ENCODE measurements around the gene EIF2A. TPM values are rescaled to one million over a fixed set of nuclear protein-coding genes. Genes with fewer than 3 reads are reported as not detected.

Gene EIF2A
- total and polyA plus RNA-seq, 2 of the 13 experiments (the other 11 are each of a cell fraction or from before 2014, with no cell fraction given) = 124 to 139 TPM

DNA sequence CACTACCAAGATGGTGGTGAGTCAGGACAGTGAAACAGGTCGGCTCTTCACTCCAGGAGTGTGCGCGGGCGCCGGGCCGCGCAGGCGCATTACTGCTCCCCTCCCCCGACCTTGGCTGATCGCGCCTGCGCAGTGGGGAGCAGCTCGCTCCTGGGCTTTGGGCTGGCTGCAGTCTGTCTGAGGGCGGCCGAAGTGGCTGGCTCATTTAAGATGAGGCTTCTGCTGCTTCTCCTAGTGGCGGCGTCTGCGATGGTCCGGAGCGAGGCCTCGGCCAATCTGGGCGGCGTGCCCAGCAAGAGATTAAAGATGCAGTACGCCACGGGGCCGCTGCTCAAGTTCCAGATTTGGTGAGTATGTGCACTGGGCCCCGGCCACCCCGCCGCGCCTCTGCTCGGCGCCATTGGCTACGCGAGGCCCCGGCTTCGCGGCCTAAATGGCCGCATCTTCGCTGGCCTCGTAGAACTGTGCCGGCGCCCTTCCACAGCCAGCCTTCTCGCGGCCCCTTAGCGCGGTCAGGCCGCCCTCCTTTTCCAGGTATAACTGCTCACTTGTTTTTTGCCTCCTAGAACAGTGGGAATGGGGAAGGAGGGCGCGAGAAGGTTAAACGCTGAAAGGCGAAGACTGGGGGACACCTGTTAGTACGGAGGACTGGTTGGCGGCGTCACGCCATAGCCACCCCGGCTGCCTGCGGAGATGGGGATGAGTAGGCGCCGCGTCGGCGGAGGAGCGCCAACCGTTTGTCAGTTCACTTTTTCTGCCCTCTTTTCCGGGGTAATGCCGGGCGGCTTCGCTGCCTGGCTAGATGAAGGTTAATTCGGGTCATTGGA lies 56.8 kb downstream of the EIF2A start, which contains the start of gene SELENOT (continued):
- peak; percentile 75 for TF ChIP-seq ISL2 (CRISPR knock-in tag; IDR thresholded peaks at IDR 0.05)
- TF ChIP-seq, protein P1, sequence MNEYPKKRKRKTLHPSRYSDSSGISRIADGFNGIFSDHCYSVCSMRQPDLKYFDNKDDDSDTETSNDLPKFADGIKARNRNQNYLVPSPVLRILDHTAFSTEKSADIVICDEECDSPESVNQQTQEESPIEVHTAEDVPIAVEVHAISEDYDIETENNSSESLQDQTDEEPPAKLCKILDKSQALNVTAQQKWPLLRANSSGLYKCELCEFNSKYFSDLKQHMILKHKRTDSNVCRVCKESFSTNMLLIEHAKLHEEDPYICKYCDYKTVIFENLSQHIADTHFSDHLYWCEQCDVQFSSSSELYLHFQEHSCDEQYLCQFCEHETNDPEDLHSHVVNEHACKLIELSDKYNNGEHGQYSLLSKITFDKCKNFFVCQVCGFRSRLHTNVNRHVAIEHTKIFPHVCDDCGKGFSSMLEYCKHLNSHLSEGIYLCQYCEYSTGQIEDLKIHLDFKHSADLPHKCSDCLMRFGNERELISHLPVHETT (CRISPR knock-in tag; conservative IDR thresholded peaks at IDR 0.05) = peak; percentile 55; the same call in 1 of the 2 replicates
- TF ChIP-seq, protein P2, sequence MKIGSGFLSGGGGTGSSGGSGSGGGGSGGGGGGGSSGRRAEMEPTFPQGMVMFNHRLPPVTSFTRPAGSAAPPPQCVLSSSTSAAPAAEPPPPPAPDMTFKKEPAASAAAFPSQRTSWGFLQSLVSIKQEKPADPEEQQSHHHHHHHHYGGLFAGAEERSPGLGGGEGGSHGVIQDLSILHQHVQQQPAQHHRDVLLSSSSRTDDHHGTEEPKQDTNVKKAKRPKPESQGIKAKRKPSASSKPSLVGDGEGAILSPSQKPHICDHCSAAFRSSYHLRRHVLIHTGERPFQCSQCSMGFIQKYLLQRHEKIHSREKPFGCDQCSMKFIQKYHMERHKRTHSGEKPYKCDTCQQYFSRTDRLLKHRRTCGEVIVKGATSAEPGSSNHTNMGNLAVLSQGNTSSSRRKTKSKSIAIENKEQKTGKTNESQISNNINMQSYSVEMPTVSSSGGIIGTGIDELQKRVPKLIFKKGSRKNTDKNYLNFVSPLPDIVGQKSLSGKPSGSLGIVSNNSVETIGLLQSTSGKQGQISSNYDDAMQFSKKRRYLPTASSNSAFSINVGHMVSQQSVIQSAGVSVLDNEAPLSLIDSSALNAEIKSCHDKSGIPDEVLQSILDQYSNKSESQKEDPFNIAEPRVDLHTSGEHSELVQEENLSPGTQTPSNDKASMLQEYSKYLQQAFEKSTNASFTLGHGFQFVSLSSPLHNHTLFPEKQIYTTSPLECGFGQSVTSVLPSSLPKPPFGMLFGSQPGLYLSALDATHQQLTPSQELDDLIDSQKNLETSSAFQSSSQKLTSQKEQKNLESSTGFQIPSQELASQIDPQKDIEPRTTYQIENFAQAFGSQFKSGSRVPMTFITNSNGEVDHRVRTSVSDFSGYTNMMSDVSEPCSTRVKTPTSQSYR (CRISPR knock-in tag; IDR thresholded peaks at IDR 0.05; ENCODE audit: borderline replicate concordance) = no peak
- TF ChIP-seq, protein P3, sequence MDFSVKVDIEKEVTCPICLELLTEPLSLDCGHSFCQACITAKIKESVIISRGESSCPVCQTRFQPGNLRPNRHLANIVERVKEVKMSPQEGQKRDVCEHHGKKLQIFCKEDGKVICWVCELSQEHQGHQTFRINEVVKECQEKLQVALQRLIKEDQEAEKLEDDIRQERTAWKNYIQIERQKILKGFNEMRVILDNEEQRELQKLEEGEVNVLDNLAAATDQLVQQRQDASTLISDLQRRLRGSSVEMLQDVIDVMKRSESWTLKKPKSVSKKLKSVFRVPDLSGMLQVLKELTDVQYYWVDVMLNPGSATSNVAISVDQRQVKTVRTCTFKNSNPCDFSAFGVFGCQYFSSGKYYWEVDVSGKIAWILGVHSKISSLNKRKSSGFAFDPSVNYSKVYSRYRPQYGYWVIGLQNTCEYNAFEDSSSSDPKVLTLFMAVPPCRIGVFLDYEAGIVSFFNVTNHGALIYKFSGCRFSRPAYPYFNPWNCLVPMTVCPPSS (IDR thresholded peaks at IDR 0.05) = no peak
- TF ChIP-seq DR1 (CRISPR knock-in tag; IDR thresholded peaks at IDR 0.05) = peak; percentile 86
- TF ChIP-seq ZNF230 (CRISPR knock-in tag; IDR thresholded peaks at IDR 0.05) = 0 out of 2 replicates have a peak, but pooled peaks have one; percentile 29
- TF ChIP-seq, protein P4, sequence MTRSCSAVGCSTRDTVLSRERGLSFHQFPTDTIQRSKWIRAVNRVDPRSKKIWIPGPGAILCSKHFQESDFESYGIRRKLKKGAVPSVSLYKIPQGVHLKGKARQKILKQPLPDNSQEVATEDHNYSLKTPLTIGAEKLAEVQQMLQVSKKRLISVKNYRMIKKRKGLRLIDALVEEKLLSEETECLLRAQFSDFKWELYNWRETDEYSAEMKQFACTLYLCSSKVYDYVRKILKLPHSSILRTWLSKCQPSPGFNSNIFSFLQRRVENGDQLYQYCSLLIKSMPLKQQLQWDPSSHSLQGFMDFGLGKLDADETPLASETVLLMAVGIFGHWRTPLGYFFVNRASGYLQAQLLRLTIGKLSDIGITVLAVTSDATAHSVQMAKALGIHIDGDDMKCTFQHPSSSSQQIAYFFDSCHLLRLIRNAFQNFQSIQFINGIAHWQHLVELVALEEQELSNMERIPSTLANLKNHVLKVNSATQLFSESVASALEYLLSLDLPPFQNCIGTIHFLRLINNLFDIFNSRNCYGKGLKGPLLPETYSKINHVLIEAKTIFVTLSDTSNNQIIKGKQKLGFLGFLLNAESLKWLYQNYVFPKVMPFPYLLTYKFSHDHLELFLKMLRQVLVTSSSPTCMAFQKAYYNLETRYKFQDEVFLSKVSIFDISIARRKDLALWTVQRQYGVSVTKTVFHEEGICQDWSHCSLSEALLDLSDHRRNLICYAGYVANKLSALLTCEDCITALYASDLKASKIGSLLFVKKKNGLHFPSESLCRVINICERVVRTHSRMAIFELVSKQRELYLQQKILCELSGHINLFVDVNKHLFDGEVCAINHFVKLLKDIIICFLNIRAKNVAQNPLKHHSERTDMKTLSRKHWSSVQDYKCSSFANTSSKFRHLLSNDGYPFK (CRISPR knock-in tag; IDR thresholded peaks at IDR 0.05; ENCODE audit: borderline replicate concordance) = peak; percentile 84; the same call in 1 of the 2 replicates
- no peak for TF ChIP-seq THYN1 (CRISPR knock-in tag; IDR thresholded peaks at IDR 0.05; ENCODE audit: borderline replicate concordance, low read depth)
- no peak; the same call in 1 of the 2 replicates for TF ChIP-seq MEIS1 (CRISPR knock-in tag; IDR thresholded peaks at IDR 0.05; ENCODE audit: borderline replicate concordance)
- TF ChIP-seq, protein P5, sequence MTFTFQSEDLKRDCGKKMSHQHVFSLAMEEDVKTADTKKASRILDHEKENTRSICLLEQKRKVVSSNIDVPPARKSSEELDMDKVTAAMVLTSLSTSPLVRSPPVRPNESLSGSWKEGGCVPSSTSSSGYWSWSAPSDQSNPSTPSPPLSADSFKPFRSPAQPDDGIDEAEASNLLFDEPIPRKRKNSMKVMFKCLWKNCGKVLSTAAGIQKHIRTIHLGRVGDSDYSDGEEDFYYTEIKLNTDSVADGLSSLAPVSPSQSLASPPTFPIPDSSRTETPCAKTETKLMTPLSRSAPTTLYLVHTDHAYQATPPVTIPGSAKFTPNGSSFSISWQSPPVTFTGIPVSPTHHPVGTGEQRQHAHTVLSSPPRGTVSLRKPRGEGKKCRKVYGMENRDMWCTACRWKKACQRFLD (CRISPR knock-in tag; IDR thresholded peaks at IDR 0.05; ENCODE audit: borderline replicate concordance) = peak; percentile 96
- TF ChIP-seq KLF15 (CRISPR knock-in tag; IDR thresholded peaks at IDR 0.05; ENCODE audit: borderline replicate concordance) = peak; percentile 69; the same call in 1 of the 2 replicates
- no peak for TF ChIP-seq ZKSCAN5 (CRISPR knock-in tag; IDR thresholded peaks at IDR 0.05)
- no peak for TF ChIP-seq NR3C1 (CRISPR knock-in tag; IDR thresholded peaks at IDR 0.05)
- no peak for TF ChIP-seq REL (CRISPR knock-in tag; conservative IDR thresholded peaks at IDR 0.05)
- TF ChIP-seq, protein P6, sequence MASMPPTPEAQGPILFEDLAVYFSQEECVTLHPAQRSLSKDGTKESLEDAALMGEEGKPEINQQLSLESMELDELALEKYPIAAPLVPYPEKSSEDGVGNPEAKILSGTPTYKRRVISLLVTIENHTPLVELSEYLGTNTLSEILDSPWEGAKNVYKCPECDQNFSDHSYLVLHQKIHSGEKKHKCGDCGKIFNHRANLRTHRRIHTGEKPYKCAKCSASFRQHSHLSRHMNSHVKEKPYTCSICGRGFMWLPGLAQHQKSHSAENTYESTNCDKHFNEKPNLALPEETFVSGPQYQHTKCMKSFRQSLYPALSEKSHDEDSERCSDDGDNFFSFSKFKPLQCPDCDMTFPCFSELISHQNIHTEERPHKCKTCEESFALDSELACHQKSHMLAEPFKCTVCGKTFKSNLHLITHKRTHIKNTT (CRISPR knock-in tag; IDR thresholded peaks at IDR 0.05) = no peak
